Transverse colon (tissue), 3 donors: ENCODE data around the gene ELAVL4.

Experiments used
- CTCF ChIP-seq, 5 experiments: fragments of 200-600 bp in 3 of 5; fragments of 450-650 bp in 2 of 5; sonication (generic) in 3 of 5; IDR thresholded peaks; 1 replicate in 2 of 5; 2 replicates in 3 of 5; pipeline ENCODE4 v1.5.1; 2016 to 2017; ENCODE audit warnings: antibody characterized with exemption in 5 of 5, inconsistent platforms in 3 of 5, mild to moderate bottlenecking in 2 of 5, moderate library complexity in 1 of 5
- EP300 ChIP-seq: sonication (generic); formaldehyde crosslinking; IDR thresholded peaks from one replicate; pipeline ENCODE4 v1.6.1; 2017; ENCODE audit warnings: antibody characterized with exemption, low read depth
- POLR2A ChIP-seq: fragments of 450-650 bp; IDR thresholded peaks from one replicate; pipeline ENCODE4 v1.6.1; 2016; ENCODE audit warnings: antibody characterized with exemption, mild to moderate bottlenecking, moderate library complexity

GRCh38 chr1:50179639-50180038 is 70.9 kb downstream of the ELAVL4 start:
- no peak for TF ChIP-seq CTCF (IDR thresholded peaks at IDR 0.05)
- TF ChIP-seq EP300: no peak
- TF ChIP-seq POLR2A: no peak
